Measurements from ENCODE around the gene TTLL3.

TTLL3 gene

DNA sequence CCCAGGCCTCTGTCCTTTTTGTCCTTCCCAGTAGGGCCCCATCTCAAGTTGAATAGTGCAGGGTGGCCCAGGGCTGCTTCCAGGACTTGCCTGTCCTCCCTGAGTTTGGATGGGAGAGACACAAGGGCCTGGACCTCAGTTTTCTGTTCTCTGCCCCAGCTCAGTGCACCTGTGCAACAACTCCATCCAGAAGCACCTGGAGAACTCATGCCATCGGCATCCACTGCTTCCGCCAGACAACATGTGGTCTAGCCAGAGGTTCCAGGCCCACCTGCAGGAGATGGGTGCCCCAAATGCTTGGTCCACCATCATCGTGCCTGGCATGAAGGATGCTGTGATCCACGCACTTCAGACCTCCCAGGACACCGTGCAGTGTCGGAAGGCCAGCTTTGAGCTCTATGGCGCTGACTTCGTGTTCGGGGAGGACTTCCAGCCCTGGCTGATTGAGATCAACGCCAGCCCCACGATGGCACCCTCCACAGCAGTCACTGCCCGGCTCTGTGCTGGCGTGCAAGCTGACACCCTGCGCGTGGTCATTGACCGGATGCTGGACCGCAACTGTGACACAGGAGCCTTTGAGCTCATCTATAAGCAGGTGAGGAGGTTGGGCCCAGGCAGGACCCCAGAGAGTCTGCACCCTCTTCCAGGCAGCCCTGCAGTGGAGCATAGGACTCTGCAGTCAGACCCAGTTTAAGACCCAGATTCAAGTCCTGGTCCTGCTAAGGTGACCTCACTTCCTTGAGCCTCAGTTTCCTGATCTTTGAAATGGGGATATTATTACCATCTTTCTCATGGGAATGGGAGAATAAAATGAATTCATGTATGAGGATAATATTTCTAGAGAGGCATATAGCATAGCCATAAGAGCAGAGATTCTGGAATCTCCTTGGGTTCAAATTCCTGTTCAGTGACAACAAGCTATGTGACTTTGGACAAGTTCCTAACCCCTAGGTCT, 19.0 kb downstream of the TTLL3 start:
- H3K27me3 ChIP-seq (ENCODE audit: control insufficient read depth in 1 of 2, insufficient read depth in 2 of 2, low read length in 2 of 2) = no peaks in the 10 kb centered on the region
- no peaks in the 10 kb centered on the region for H3K9me3 ChIP-seq (ENCODE audit: low read length)
- no peak overlapping the region for H3K9ac ChIP-seq (ENCODE audit: low read length)
- no peaks in the 10 kb centered on the region for H3K4me1 ChIP-seq (ENCODE audit: insufficient read depth, low read length)
- H3K36me3 ChIP-seq (ENCODE audit: insufficient read depth, low read length) = peaks cover 36% of the 10 kb centered on the region
- H3K27ac ChIP-seq (ENCODE audit: low read depth, low read length) = no peak overlapping the region
- H3K4me3 ChIP-seq (ENCODE audit: low read depth in 1 of 2, low read length in 2 of 2) = no peak overlapping the region

DNA sequence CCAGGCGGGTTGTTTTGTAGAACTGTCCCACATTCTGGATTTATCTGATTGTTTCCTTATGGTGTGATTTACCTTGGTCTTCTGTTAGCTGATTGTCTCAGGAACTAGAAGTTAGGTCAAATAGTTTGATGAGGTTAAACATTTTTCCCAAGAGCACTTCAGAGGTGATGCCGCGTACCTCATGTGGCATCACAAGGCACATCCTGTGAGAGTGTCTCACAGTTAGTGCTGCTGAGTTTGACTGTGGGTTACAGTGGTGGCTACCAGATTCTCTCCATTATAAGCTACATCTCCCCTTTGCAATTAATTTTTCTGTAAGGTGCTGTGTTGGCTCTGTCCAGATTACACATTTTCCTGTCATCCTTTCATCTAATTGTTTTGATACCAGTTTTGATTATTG, 21.2 kb downstream of the TTLL3 start:
- peaks cover 43% of the 10 kb centered on the region for H3K36me3 ChIP-seq (ENCODE audit: insufficient read depth, low read length)
- H3K27me3 ChIP-seq (ENCODE audit: control insufficient read depth in 1 of 2, insufficient read depth in 2 of 2, low read length in 2 of 2) = no peaks in the 10 kb centered on the region
- no peak overlapping the region for H3K9ac ChIP-seq (ENCODE audit: low read length)
- H3K4me1 ChIP-seq (ENCODE audit: insufficient read depth, low read length) = no peaks in the 10 kb centered on the region
- H3K4me3 ChIP-seq (ENCODE audit: low read depth in 1 of 2, low read length in 2 of 2) = no peak overlapping the region
- no peak overlapping the region for H3K27ac ChIP-seq (ENCODE audit: low read depth, low read length)
- H3K9me3 ChIP-seq (ENCODE audit: low read length) = no peaks in the 10 kb centered on the region

DNA sequence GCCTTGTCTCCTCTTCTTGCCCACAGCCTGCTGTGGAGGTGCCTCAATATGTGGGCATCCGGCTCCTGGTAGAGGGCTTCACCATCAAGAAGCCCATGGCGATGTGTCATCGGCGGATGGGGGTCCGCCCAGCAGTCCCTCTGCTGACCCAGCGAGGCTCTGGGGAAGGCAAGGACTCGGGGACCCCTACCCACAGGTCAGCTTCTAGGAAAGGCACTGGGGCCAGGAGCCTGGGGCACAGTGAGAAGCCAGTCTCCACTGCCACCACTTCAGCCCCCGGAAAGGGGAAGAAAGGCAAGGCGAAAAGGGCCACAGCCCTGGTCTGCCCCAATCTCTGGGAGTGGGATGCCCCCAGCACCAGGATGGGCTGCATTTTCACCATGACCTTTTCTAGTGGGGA, 23.0 kb downstream of the TTLL3 start:
- H3K27me3 ChIP-seq (ENCODE audit: control insufficient read depth in 1 of 2, insufficient read depth in 2 of 2, low read length in 2 of 2) = no peaks in the 10 kb centered on the region
- H3K27ac ChIP-seq (ENCODE audit: low read depth, low read length) = no peak overlapping the region
- peaks cover 39% of the 10 kb centered on the region for H3K36me3 ChIP-seq (ENCODE audit: insufficient read depth, low read length)
- H3K9me3 ChIP-seq (ENCODE audit: low read length) = no peaks in the 10 kb centered on the region
- no peak overlapping the region for H3K4me3 ChIP-seq (ENCODE audit: low read depth in 1 of 2, low read length in 2 of 2)
- H3K9ac ChIP-seq (ENCODE audit: low read length) = no peak overlapping the region
- no peaks in the 10 kb centered on the region for H3K4me1 ChIP-seq (ENCODE audit: insufficient read depth, low read length)

DNA sequence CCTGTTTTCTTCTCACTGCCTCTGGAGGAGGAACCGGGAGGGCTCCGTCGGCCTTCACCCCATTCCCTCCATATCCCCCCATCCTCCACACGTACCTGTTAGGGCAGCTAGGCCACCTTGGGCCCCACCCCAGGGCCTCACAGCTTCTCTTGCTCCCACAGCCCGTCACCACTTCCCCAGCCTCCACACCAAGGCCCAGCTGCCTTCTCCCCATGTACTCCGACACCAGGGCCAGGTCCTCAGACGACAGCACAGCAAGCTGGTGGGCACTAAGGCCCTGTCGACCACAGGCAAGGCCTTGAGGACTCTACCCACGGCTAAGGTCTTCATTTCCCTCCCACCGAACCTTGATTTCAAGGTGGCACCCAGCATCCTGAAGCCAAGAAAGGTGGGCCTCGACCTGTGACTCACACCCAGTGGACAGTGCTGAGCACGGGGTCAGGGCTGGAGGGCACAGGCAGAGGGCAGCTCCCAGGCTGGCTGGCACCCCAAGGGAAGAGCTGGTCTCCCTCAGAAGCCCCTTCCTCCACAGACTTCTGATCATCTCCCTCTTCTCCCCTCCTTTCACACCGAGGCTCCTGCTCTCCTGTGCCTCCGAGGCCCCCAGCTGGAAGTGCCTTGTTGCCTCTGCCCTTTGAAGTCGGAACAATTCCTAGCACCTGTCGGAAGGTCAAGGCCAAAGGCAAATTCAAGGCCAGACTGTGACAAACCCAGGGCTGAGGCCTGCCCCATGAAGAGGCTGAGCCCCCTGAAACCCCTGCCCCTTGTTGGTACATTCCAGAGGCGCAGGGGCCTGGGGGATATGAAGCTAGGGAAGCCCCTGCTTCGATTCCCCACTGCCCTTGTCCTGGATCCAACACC, 24.7 kb downstream of the TTLL3 start:
- H3K27me3 ChIP-seq (ENCODE audit: control insufficient read depth in 1 of 2, insufficient read depth in 2 of 2, low read length in 2 of 2) = no peaks in the 10 kb centered on the region
- H3K27ac ChIP-seq (ENCODE audit: low read depth, low read length) = no peak overlapping the region

DNA sequence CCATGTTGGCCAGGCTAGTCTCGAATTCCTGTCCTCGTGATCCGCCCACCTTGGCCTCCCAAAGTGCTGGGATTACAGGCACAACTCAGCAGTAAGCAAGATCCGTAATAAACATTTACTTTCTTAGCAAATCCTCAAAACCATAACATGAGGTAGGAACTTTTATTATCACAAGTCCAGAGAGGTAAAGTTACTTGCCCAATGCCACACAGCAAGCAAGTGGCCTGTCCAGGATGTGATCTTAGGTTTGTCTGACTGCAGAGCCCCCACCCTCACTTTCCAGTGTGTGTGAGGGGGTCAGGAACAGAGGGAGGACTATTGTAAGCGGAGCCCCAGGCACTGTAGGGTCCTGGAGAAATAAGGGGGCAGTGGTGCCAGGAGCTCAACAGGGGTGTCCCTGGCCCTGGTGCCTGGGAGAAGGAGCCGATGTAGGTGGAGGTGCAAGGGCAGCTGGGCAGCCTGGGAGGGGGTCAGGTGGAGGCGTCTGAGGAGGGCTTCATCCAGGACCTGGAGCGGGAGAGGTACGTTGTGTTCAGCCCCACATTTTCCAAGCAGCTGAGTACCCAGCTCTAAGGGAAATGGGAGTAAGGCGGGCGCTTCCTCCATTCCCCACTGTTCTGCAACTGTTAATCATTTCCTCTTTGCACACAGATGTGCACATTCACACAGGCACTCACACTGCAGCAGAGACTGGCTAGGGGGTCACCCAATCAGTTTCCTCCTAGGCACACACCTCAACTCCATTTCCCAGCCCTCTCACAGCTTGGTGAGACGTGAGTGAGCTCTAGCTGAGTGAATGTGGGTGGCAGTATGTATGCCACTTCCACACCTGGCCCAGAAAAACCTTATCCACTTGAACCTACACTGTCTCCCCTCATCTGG, 27.9 kb downstream of the TTLL3 start:
- peaks cover 9% of the 10 kb centered on the region for H3K4me1 ChIP-seq (ENCODE audit: insufficient read depth, low read length)
- H3K36me3 ChIP-seq (ENCODE audit: insufficient read depth, low read length) = peaks cover 54% of the 10 kb centered on the region
- H3K9ac ChIP-seq (ENCODE audit: low read length) = no peak overlapping the region
- H3K4me3 ChIP-seq (ENCODE audit: low read depth in 1 of 2, low read length in 2 of 2) = no peak overlapping the region
- no peaks in the 10 kb centered on the region for H3K27me3 ChIP-seq (ENCODE audit: control insufficient read depth in 1 of 2, insufficient read depth in 2 of 2, low read length in 2 of 2)
- no peak overlapping the region for H3K27ac ChIP-seq (ENCODE audit: low read depth, low read length)
- H3K9me3 ChIP-seq (ENCODE audit: low read length) = no peaks in the 10 kb centered on the region

More for the DNA sequence above, 24.7 kb downstream of the TTLL3 start:
- Histone ChIP-seq H3K4me1 (ENCODE audit: insufficient read depth, low read length) (no peaks in the 10 kb centered on the region), H3K4me3 (ENCODE audit: low read depth in 1 of 2, low read length in 2 of 2) (no peak overlapping the region), H3K9ac (ENCODE audit: low read length) (no peak overlapping the region), H3K36me3 (ENCODE audit: insufficient read depth, low read length) (peaks cover 42% of the 10 kb centered on the region), H3K9me3 (ENCODE audit: low read length) (no peaks in the 10 kb centered on the region)

DNA sequence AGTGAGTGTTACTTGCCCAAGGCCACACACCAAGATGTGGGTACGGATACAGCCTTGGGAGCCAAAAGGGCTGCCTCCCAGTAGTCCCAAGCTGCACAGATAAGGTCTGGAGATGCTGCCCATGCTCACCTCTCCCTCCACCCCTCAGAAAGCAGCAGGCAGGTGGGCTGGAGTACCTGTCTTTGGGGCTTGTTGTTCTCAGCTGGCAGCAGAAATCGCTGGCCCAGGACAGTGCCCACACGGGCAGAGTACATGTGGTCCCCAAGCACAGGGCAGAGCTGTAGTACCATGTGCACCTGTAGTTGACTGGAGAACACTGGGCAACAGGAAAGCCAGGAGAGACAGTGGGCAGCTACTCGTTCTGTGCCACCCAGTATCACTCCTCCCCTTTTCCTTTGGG, 28.8 kb downstream of the TTLL3 start:
- Histone ChIP-seq H3K27me3 (ENCODE audit: control insufficient read depth in 1 of 2, insufficient read depth in 2 of 2, low read length in 2 of 2) (no peaks in the 10 kb centered on the region), H3K4me1 (ENCODE audit: insufficient read depth, low read length) (peaks cover 9% of the 10 kb centered on the region), H3K9ac (ENCODE audit: low read length) (no peak overlapping the region), H3K36me3 (ENCODE audit: insufficient read depth, low read length) (peaks cover 47% of the 10 kb centered on the region), H3K9me3 (ENCODE audit: low read length) (no peaks in the 10 kb centered on the region), H3K27ac (ENCODE audit: low read depth, low read length) (no peak overlapping the region), H3K4me3 (ENCODE audit: low read depth in 1 of 2, low read length in 2 of 2) (no peak overlapping the region)

DNA sequence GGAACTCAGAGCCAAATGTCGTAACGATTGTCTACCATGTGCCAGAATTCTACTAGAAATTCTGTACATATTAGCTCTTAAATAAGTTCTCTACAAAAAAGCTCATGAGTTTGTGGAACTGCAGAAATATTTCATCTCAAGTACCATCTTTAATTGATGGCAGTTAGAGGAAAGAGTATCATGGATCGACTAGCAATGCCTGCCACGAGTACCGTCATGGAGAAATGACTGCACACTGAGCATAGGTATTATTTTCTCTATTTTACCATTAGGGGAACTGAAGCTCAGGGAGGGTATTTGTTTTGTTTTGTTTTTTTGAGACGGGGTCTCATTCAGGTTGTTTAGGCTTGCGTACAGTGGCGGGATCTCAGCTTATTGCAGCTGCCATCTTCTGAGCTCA, 31.0 kb downstream of the TTLL3 start:
- peaks cover 13% of the 10 kb centered on the region for H3K4me1 ChIP-seq (ENCODE audit: insufficient read depth, low read length)
- no peaks in the 10 kb centered on the region for H3K27me3 ChIP-seq (ENCODE audit: control insufficient read depth in 1 of 2, insufficient read depth in 2 of 2, low read length in 2 of 2)
- H3K9ac ChIP-seq (ENCODE audit: low read length) = no peak overlapping the region
- no peaks in the 10 kb centered on the region for H3K9me3 ChIP-seq (ENCODE audit: low read length)
- H3K27ac ChIP-seq (ENCODE audit: low read depth, low read length) = no peak overlapping the region
- H3K4me3 ChIP-seq (ENCODE audit: low read depth in 1 of 2, low read length in 2 of 2) = no peak overlapping the region
- H3K36me3 ChIP-seq (ENCODE audit: insufficient read depth, low read length) = peaks cover 39% of the 10 kb centered on the region

DNA sequence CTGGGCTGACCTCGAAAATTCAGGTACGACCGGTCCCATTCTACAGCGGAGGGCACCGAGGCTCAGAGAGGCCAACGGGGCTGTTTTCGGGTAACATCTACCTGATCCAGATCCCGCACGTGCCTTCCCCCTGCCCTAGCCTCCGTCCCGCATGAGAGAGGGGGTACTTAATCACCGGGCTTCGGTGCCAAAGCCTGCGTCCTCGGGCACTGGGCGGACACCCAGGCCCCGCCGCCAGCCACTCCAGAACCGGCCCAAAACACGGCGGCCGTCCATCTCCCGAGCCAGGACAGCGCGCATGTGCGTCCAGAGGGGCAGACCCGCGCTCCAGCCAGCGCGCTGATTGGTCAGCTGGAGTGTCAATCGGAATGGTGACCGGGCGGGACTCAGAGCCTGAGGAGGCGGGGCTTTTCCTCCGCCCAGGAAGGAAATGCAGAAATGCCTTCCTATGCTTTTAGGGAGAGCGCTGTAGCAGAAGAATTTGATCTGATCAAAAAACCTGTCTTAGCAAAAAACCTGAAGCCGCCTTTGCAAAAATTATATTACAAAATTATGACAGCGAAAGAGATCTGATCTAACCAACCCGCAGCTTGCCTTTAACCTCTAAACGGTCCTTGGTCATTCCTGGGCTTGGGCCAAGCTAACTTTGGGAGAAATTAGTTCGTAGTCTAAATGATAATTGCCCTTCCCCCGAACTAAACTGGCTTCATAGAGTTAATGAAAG, 33.8 kb downstream of the TTLL3 start, which contains the start of gene RPUSD3:
Gene RPUSD3 (minus strand): TSS at position 294 of the 724 bp plus-strand sequence. CDS start 18 bp downstream, at position 276.
- H3K27ac ChIP-seq (ENCODE audit: low read depth, low read length) = peak within 1 kb of the TSS; percentile 83
- no peaks in the 10 kb centered on the region for H3K9me3 ChIP-seq (ENCODE audit: low read length)
- H3K4me1 ChIP-seq (ENCODE audit: insufficient read depth, low read length) = peaks cover 13% of the 10 kb centered on the region
- no peaks in the 10 kb centered on the region for H3K27me3 ChIP-seq (ENCODE audit: control insufficient read depth in 1 of 2, insufficient read depth in 2 of 2, low read length in 2 of 2)
- H3K36me3 ChIP-seq (ENCODE audit: insufficient read depth, low read length) = peaks cover 25% of the 10 kb centered on the region
- H3K4me3 ChIP-seq (ENCODE audit: low read depth in 1 of 2, low read length in 2 of 2) = peak within 1 kb of the TSS; percentile 64 to 86
- H3K9ac ChIP-seq (ENCODE audit: low read length) = peak within 1 kb of the TSS; percentile 60

DNA sequence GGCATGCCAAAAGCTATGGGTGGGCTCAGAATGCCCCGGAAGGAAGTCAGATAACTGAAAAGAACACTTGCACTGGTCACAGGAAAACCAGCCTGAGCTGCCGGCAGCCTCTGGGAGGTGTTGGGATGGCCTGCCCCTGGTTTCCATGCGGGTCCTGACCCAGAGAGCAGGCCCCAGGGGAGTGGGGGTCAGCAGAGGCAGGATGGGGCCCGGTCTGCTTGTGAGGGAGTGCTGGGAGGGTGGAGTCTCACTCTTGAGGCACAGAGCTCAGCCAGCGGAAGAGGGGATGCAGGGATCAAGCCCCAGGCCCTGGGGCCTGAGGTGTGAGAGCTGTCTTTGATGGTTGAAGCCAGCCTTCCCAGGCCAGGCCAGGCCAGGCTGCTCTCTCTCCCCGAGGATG, 36.2 kb downstream of the TTLL3 start:
- Histone ChIP-seq H3K9me3 (ENCODE audit: low read length) (no peaks in the 10 kb centered on the region), H3K36me3 (ENCODE audit: insufficient read depth, low read length) (peaks cover 7% of the 10 kb centered on the region), H3K4me1 (ENCODE audit: insufficient read depth, low read length) (peaks cover 13% of the 10 kb centered on the region), H3K27ac (ENCODE audit: low read depth, low read length) (no peak overlapping the region), H3K9ac (ENCODE audit: low read length) (no peak overlapping the region), H3K4me3 (ENCODE audit: low read depth in 1 of 2, low read length in 2 of 2) (no peak overlapping the region), H3K27me3 (ENCODE audit: control insufficient read depth in 1 of 2, insufficient read depth in 2 of 2, low read length in 2 of 2) (no peaks in the 10 kb centered on the region)

DNA sequence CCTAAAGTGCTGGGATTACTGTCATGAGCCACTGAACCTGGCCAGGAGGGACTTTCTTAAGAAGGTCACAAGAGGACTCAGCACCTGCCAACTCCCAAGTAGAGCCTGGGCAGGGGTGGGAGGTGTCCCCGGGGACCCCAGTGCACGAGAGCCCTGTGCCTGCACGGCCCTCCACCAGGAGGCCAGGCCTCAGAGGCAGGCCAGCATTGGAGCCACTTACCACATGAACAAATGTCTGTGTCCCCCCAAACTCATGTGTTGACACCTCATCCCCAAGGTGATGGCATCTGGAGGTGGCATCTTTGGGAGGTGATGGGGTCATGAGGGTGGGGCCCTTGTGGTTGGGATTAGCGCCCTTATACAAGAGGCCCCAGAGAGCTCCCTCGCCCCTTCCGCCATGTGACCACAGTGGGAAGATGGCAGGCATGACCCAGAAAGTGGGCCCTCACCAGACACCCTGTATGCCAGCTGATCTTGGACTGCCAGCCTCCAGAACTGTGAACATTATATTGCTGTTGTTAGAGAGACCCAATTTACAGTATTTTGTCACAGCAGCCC, 36.9 kb downstream of the TTLL3 start:
- peaks cover 10% of the 10 kb centered on the region for H3K4me1 ChIP-seq (ENCODE audit: insufficient read depth, low read length)
- no peak overlapping the region for H3K9ac ChIP-seq (ENCODE audit: low read length)
- no peak overlapping the region for H3K4me3 ChIP-seq (ENCODE audit: low read depth in 1 of 2, low read length in 2 of 2)
- no peaks in the 10 kb centered on the region for H3K9me3 ChIP-seq (ENCODE audit: low read length)
- H3K27ac ChIP-seq (ENCODE audit: low read depth, low read length) = no peak overlapping the region
- no peaks in the 10 kb centered on the region for H3K36me3 ChIP-seq (ENCODE audit: insufficient read depth, low read length)
- H3K27me3 ChIP-seq (ENCODE audit: control insufficient read depth in 1 of 2, insufficient read depth in 2 of 2, low read length in 2 of 2) = no peaks in the 10 kb centered on the region

Data from muscle layer of colon (tissue), 2 donors.